Measurements from ENCODE around the gene PI4K2A. TPM values are rescaled to one million over a fixed set of nuclear protein-coding genes. Genes with fewer than 3 reads are reported as not detected.
A peak's percentile ranks its signal among the peaks of the same experiment; 100 is the strongest.
"Not testable (repeated sequence)": the region's sequence is repeated elsewhere in the genome, so short reads cannot be mapped to it uniquely, and the experiment has no call there.

Gene PI4K2A
- total RNA-seq, 2 donors from 2014 or later = 12.3 to 26.2 TPM

DNA sequence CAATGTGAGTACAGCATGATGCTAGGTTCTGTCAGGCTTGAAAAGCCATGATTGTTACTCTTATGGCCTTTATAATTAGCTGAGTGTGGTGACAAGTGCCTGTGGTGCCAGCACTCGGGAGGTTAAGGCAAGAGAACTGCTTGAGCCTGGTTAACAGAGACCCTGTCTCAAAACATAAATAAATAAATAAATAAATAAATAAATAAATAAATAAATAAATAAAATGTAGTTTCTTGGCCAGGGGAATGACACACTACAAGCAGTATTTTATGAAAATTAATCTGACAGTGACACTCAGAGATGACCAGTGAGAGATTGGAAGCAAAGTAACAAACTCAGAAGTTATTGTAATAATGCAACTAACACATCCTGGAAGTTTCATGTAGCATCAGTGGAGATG is 4.9 kb upstream of the PI4K2A start:
- no peak overlapping the region for H3K27ac ChIP-seq
- 96% methylated on average over 1 of the region's 1 CpG for WGBS
- no peaks in the 10 kb centered on the region for H3K27me3 ChIP-seq (replicated peaks; ENCODE audit: insufficient read depth)
- H3K36me3 ChIP-seq = no peaks in the 10 kb centered on the region
- no peak overlapping the region for H3K4me3 ChIP-seq
- no peaks in the 10 kb centered on the region for H3K9me3 ChIP-seq
- TF ChIP-seq CTCF (IDR thresholded peaks at IDR 0.05) (no peak), POLR2A (IDR thresholded peaks at IDR 0.05) (no peak), POLR2AphosphoS5 (IDR thresholded peaks at IDR 0.05) (no peak)
- DNase-seq (ENCODE audit: low spot score) = no peak
- H3K4me1 ChIP-seq (replicated peaks) = no peaks in the 10 kb centered on the region
- intact Hi-C loops (cut with DNase I) = no loop called here

DNA sequence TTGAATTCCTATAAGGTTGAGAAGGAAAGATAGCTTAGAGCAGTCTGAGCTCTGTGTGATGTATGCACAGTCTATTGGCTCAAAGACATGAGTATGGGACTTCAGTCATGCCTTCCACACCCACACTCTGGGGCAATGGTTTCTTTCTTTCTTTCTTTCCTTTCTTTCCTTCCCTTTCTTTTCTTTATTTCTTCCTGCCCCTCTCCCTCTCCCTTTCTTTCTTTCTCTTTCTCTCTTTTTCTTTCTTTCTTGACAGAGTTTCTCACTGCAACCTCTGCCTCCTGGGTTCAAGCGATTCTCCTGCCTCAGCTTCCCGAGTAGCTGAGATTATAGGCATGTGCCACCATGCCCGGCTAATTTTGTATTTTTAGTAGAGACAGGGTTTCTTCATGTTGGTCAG is 1.4 kb upstream of the PI4K2A start:
- H3K36me3 ChIP-seq; H3K27me3 ChIP-seq (replicated peaks; ENCODE audit: insufficient read depth); intact Hi-C loops (cut with DNase I); H3K4me1 ChIP-seq (replicated peaks); DNase-seq (ENCODE audit: low spot score); H3K27ac ChIP-seq; H3K4me3 ChIP-seq; H3K9me3 ChIP-seq: not testable (repeated sequence)
- WGBS = 83% methylated on average over 3 of the region's 3 CpGs

DNA sequence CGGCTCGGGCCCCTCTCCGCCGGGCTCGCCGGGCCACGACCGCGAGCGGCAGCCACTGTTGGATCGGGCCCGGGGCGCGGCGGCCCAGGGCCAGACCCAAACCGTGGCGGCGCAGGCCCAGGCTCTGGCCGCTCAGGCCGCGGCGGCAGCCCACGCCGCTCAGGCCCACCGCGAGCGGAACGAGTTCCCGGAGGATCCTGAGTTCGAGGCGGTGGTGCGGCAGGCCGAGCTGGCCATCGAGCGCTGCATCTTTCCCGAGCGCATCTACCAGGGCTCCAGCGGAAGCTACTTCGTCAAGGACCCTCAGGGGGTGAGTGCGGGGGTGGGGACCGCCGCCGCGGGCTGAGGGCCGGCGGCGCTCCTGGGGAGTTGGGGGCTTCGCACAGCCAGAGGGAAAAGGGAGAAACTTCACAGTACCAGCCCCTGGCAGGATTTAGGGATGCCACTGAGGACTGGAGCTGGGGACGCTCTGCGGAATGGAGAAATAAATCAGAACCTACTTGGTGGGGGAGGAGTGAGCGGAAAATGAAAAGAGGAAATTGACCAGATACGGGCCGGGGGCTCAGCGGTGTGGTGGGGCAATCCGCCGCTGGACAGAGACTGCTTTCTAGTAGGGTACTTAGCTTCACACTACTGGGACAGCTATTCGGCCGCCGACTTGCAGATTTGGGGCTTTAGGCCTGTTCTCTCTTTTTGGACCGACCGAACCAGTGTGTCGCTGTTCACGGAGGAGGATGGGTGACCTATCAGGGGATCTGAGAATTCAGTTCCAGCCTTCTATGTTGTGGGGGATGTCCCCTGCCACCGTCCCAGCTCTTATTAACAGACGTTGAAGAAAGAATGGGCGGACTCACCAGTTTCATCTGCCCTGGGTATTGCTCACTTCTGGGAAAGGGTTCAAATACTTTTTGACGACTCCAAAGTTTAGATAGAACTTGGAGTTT is 669 bp downstream of the PI4K2A start:
- intact Hi-C loops (cut with DNase I) = loop anchor here (5.0 kb wide), 1 partner anchor 46 kb away; the partner anchor contains the start of gene AVPI1
- peak overlapping the region; percentile 56 to 78 for H3K27ac ChIP-seq
- no peak for TF ChIP-seq POLR2A (IDR thresholded peaks at IDR 0.05)
- TF ChIP-seq CTCF (IDR thresholded peaks at IDR 0.05) = no peak
- TF ChIP-seq POLR2AphosphoS5 (IDR thresholded peaks at IDR 0.05) = no peak
- no peaks in the 10 kb centered on the region for H3K27me3 ChIP-seq (replicated peaks; ENCODE audit: insufficient read depth)
- peak; percentile 5 for DNase-seq (ENCODE audit: low spot score)
- H3K36me3 ChIP-seq = no peaks in the 10 kb centered on the region
- 2% methylated on average over 37 of the region's 67 CpGs for WGBS
- H3K9me3 ChIP-seq = no peaks in the 10 kb centered on the region
- peak overlapping the region; percentile 53 to 72 for H3K4me3 ChIP-seq
- no peaks in the 10 kb centered on the region for H3K4me1 ChIP-seq (replicated peaks)

GRCh38 chr10:97642471-97643159 is 2.1 kb downstream of the PI4K2A start:
- H3K27ac ChIP-seq; H3K27me3 ChIP-seq (replicated peaks; ENCODE audit: insufficient read depth); H3K4me1 ChIP-seq (replicated peaks); H3K9me3 ChIP-seq; DNase-seq (ENCODE audit: low spot score); H3K36me3 ChIP-seq; H3K4me3 ChIP-seq: not testable (repeated sequence)
- intact Hi-C loops (cut with DNase I) = loop anchor here (5.0 kb wide), 1 partner anchor 45 kb away; the partner anchor contains the start of gene AVPI1
- WGBS = 95% methylated on average over 13 of the region's 13 CpGs

DNA sequence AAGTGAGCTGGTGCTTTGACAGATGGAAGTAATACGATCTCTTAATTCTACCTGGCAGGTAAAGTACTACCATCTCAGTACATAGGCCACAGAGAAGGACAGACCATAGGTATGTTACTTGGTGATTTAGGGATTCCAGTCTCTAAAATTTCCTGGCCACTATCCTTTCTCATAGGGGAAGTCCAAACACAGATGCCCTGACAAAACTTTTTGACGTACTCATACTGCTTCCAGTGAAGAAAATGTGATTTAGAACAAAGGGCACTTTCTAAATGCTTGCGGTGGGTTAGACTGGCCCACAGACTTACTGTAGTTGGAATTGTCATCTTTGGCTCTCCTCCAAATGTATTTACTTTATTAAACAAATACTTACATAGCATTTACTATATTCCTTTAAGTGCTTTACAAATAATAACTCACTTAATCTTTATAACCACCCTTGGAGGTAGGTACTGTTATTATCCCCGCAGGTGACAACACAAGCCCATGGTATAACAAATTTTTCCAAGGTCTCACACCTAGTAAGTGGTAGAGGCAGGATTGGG is 3.0 kb downstream of the PI4K2A start:
- Histone ChIP-seq H3K4me1 (replicated peaks) (no peaks in the 10 kb centered on the region), H3K27me3 (replicated peaks; ENCODE audit: insufficient read depth) (no peaks in the 10 kb centered on the region), H3K27ac (no peak overlapping the region), H3K9me3 (no peaks in the 10 kb centered on the region), H3K4me3 (no peak overlapping the region), H3K36me3 (no peaks in the 10 kb centered on the region)
- no peak for TF ChIP-seq CTCF (IDR thresholded peaks at IDR 0.05)
- TF ChIP-seq POLR2AphosphoS5 (IDR thresholded peaks at IDR 0.05) = no peak
- TF ChIP-seq POLR2A (IDR thresholded peaks at IDR 0.05) = no peak
- intact Hi-C loops (cut with DNase I) = loop anchor here (5.0 kb wide), 1 partner anchor 44 kb away; the partner anchor contains the start of gene AVPI1
- no peak for DNase-seq (ENCODE audit: low spot score)
- 77% methylated on average over 4 of the region's 4 CpGs for WGBS

Data from prostate gland (tissue), 2 donors.